KBM-7 (cell line): Measurements from ENCODE around the gene NOS1AP.

Source experiments
- DNase-seq: peaks from one replicate; pipeline ENCODE4 v3.0.0-alpha.2; 2015
- in situ Hi-C: fragments of 300-500 bp; cut with MboI; formaldehyde crosslinking; loops from 2 replicates; pipeline ENCODE4 v1.14.3; 2020; ENCODE audit warnings: low sequenced_read_pairs, low pct_unique_long_range_greater_than_20kb, mixed read lengths

NOS1AP gene

GRCh38 chr1:162179121-162179520 lies 109.6 kb downstream of the NOS1AP start:
- in situ Hi-C loops, result no loop called here
- no peak for DNase-seq

- no peak for DNase-seq
- in situ Hi-C loops, result no loop called here
Measured at GRCh38 chr1:162180813-162181212, 111.3 kb downstream of the NOS1AP start.

GRCh38 chr1:162182090-162182489 lies 112.6 kb downstream of the NOS1AP start:
- DNase-seq, result no peak
- in situ Hi-C loops, result no loop called here

- no peak for DNase-seq
- in situ Hi-C loops, result no loop called here
Measured at GRCh38 chr1:162185314-162186025, 116.0 kb downstream of the NOS1AP start.

- in situ Hi-C loops, result no loop called here
Measured at GRCh38 chr1:162186026-162186374, 116.5 kb downstream of the NOS1AP start.

GRCh38 chr1:162186406-162186805 lies 116.9 kb downstream of the NOS1AP start:
- in situ Hi-C loops, result no loop called here
- DNase-seq, result no peak

More at GRCh38 chr1:162186026-162186374, 116.5 kb downstream of the NOS1AP start:
- DNase-seq, result no peak

- in situ Hi-C loops, result no loop called here
- no peak for DNase-seq
Measured at GRCh38 chr1:162187687-162188276, 118.3 kb downstream of the NOS1AP start.

- DNase-seq, result no peak
- in situ Hi-C loops, result no loop called here
Measured at GRCh38 chr1:162189345-162189744, 119.9 kb downstream of the NOS1AP start.

- DNase-seq, result no peak
- in situ Hi-C loops, result no loop called here
Measured at GRCh38 chr1:162191396-162192305, 122.2 kb downstream of the NOS1AP start.

- no peak for DNase-seq
- in situ Hi-C loops, result no loop called here
Measured at GRCh38 chr1:162192306-162192678, 122.8 kb downstream of the NOS1AP start.

- in situ Hi-C loops, result no loop called here
- no peak for DNase-seq
Measured at GRCh38 chr1:162192763-162193162, 123.3 kb downstream of the NOS1AP start.

GRCh38 chr1:162193221-162193620 lies 123.7 kb downstream of the NOS1AP start:
- no peak for DNase-seq
- in situ Hi-C loops, result no loop called here

- in situ Hi-C loops, result no loop called here
- no peak for DNase-seq
Measured at GRCh38 chr1:162193815-162194214, 124.3 kb downstream of the NOS1AP start.

- no peak for DNase-seq
- in situ Hi-C loops, result no loop called here
Measured at GRCh38 chr1:162195567-162195966, 126.1 kb downstream of the NOS1AP start.

- in situ Hi-C loops, result no loop called here
- DNase-seq, result no peak
Measured at GRCh38 chr1:162196387-162196786, 126.9 kb downstream of the NOS1AP start.

- in situ Hi-C loops, result no loop called here
Measured at GRCh38 chr1:162197041-162197531, 127.6 kb downstream of the NOS1AP start.

GRCh38 chr1:162197615-162198421 lies 128.3 kb downstream of the NOS1AP start:
- in situ Hi-C loops, result no loop called here
- DNase-seq, result no peak

More at GRCh38 chr1:162197041-162197531, 127.6 kb downstream of the NOS1AP start:
- no peak for DNase-seq

- no peak for DNase-seq
- in situ Hi-C loops, result no loop called here
Measured at GRCh38 chr1:162200096-162200847, 130.8 kb downstream of the NOS1AP start.
